Loucy (cell line): ENCODE measurements around the gene SCYL2.

ENCODE experiments used
- EZH2phosphoT487 ChIP-seq: fragments of 200-600 bp; IDR thresholded peaks from 2 replicates; pipeline ENCODE4 v1.6.1; 2018; ENCODE audit warnings: antibody characterized with exemption, mild to moderate bottlenecking, moderate library complexity, borderline replicate concordance
- TF ChIP-seq, protein P1 (sequence below): fragments of 200-600 bp; sonication (generic); conservative IDR thresholded peaks from 2 replicates; pipeline ENCODE4 v1.5.1; 2014; ENCODE audit warnings: mild to moderate bottlenecking, antibody characterized with exemption, low read length

DNA sequence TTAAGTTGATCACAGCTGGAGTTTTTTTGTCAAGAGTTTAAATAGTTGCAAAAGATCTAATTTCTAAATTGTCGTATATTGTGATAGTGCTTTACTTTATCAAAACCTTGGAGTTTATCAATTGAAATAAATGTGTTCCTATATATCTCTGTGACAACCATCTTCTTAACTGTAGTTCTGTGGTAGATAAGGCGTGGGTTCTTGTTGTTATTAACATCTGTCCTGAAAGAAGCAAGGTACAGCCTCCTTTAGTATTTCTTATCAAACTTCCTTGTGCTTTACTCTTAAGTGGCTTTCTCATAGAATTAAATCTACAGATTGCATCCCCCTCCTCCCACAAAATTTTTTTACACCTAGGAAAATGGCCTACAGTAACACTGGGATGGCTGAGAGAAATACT is 7.3 kb downstream of the SCYL2 start:
- TF ChIP-seq, protein P1, sequence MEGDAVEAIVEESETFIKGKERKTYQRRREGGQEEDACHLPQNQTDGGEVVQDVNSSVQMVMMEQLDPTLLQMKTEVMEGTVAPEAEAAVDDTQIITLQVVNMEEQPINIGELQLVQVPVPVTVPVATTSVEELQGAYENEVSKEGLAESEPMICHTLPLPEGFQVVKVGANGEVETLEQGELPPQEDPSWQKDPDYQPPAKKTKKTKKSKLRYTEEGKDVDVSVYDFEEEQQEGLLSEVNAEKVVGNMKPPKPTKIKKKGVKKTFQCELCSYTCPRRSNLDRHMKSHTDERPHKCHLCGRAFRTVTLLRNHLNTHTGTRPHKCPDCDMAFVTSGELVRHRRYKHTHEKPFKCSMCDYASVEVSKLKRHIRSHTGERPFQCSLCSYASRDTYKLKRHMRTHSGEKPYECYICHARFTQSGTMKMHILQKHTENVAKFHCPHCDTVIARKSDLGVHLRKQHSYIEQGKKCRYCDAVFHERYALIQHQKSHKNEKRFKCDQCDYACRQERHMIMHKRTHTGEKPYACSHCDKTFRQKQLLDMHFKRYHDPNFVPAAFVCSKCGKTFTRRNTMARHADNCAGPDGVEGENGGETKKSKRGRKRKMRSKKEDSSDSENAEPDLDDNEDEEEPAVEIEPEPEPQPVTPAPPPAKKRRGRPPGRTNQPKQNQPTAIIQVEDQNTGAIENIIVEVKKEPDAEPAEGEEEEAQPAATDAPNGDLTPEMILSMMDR, result no peak
- no peak for TF ChIP-seq EZH2phosphoT487
